Bronchial epithelial cell (primary cell): Measurements from ENCODE around the gene DBN1. TPM values are rescaled to one million over a fixed set of nuclear protein-coding genes. Genes with fewer than 3 reads are reported as not detected.

Experiments used
- DNase-seq: peaks from one replicate; pipeline ENCODE4 v3.0.0-alpha.2; 2010; ENCODE audit warnings: low read depth
- FAIRE-seq: peaks from 2 replicates; lab custom pipeline; 2011; peaks lifted over from hg19 to GRCh38; lab: Jason Lieb, UNC
- H3K27me3 ChIP-seq: 2 replicates; pipeline ENCODE4 v1.5.1; 2011; ENCODE audit warnings: low read length; ENCODE audit not compliant: control insufficient read depth, insufficient read depth
- H3K36me3 ChIP-seq: 2 replicates; pipeline ENCODE4 v1.5.1; 2011; ENCODE audit warnings: low read length; ENCODE audit not compliant: control insufficient read depth, insufficient read depth
- H3K4me3 ChIP-seq: 2 replicates; pipeline ENCODE4 v1.5.1; 2011; ENCODE audit warnings: mild to moderate bottlenecking, low read depth, low read length, control low read depth
- total RNA-seq: library from RNA; depleted of rRNA; stranded (reverse); fragments of >200 nt; gene quantifications from 2 replicates; pipeline ENCODE4 v1.2.1, GENCODE V29; 2014
- TF ChIP-seq, protein P1 (sequence below): IDR thresholded peaks from 2 replicates; pipeline ENCODE4 v1.5.1; 2011; ENCODE audit warnings: mild to moderate bottlenecking, moderate library complexity, low read length, control low read depth, inconsistent platforms; ENCODE audit not compliant: insufficient read depth, severe bottlenecking

Gene DBN1
- total RNA-seq, 1 donor from 2014 or later = 58.7 TPM

DNA sequence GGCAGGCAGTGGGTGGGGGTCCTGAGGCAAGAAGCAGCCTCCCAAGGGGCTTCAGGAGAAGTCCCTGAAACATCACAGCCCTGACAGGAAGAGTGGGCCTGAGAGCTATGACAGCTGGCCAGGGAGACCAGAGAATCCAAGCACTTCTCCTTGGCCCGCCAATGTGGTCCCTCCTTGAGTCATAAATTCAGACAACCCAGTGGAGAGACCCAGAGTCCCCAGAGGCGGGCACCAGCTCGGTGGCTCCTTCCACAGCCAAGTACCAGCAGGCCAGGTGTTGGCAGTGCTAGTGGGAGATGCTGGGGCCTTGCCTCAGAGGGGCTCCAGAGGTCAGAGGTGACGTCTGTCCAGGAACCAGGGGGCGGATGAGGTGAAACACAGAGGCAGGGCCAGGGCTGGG lies 37.7 kb upstream of the DBN1 start:
- no peaks in the 10 kb centered on the region for H3K27me3 ChIP-seq
- TF ChIP-seq, protein P1, sequence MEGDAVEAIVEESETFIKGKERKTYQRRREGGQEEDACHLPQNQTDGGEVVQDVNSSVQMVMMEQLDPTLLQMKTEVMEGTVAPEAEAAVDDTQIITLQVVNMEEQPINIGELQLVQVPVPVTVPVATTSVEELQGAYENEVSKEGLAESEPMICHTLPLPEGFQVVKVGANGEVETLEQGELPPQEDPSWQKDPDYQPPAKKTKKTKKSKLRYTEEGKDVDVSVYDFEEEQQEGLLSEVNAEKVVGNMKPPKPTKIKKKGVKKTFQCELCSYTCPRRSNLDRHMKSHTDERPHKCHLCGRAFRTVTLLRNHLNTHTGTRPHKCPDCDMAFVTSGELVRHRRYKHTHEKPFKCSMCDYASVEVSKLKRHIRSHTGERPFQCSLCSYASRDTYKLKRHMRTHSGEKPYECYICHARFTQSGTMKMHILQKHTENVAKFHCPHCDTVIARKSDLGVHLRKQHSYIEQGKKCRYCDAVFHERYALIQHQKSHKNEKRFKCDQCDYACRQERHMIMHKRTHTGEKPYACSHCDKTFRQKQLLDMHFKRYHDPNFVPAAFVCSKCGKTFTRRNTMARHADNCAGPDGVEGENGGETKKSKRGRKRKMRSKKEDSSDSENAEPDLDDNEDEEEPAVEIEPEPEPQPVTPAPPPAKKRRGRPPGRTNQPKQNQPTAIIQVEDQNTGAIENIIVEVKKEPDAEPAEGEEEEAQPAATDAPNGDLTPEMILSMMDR = no peak
- H3K36me3 ChIP-seq = peaks cover 46% of the 10 kb centered on the region
- DNase-seq = no peak
- H3K4me3 ChIP-seq = no peak overlapping the region
- no peak for FAIRE-seq

DNA sequence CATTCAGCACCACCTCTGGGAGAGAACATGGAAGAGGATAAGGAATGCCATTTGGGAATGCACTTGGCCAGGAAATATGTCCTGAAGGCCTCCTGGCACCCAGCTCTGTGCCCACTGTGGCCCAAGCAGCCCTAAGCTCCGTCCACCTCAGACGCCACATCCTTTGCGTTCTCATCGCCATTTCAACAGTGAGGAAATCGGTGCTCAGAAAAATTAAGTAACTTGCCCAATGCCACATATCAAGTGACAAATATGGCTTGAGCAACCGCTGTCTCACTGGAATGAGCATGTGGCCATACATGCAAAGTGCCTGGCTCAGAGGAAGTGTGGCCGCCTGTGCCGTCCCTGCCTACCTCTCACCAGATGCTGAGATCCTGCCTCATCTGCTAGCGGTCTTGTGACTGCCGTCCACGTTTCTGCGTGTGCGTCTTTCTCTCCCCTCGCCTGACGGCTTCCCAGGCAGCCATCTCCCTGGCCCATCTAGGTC lies 37.2 kb upstream of the DBN1 start:
- TF ChIP-seq, protein P1 = no peak
- H3K4me3 ChIP-seq = no peak overlapping the region
- no peaks in the 10 kb centered on the region for H3K27me3 ChIP-seq
- FAIRE-seq = no peak
- H3K36me3 ChIP-seq = peaks cover 44% of the 10 kb centered on the region
- DNase-seq = no peak

DNA sequence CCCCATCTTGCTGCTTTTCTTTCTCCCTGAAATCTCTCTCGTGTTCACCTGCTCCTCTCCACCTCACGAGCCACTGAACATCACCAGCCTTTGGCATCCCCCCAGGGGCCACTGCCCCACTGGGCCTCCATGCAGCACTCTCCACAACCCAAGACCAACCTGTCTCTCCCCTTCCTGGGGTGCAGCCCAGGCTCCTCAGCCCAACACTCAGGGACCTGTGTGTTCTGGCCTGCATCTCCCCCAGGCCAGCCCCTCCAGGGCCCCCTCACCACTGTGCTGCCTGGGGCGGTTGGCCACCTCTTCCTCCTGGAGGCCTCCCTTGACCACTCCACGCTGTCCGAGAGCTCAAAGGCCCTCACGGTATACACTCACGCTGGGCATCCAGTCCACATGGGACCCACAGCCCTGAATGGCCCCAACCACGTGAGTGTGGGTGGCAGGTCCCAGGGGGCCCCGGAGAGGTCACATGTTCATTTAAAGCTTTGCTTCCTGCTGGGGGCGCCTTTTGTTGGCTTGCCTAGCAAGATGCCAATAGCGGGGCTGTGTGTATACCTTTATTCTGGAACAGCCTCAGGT lies 36.6 kb upstream of the DBN1 start:
- no peak for DNase-seq
- Histone ChIP-seq H3K27me3 (no peaks in the 10 kb centered on the region), H3K4me3 (no peak overlapping the region), H3K36me3 (peaks cover 40% of the 10 kb centered on the region)
- TF ChIP-seq, protein P1 = no peak
- no peak for FAIRE-seq

DNA sequence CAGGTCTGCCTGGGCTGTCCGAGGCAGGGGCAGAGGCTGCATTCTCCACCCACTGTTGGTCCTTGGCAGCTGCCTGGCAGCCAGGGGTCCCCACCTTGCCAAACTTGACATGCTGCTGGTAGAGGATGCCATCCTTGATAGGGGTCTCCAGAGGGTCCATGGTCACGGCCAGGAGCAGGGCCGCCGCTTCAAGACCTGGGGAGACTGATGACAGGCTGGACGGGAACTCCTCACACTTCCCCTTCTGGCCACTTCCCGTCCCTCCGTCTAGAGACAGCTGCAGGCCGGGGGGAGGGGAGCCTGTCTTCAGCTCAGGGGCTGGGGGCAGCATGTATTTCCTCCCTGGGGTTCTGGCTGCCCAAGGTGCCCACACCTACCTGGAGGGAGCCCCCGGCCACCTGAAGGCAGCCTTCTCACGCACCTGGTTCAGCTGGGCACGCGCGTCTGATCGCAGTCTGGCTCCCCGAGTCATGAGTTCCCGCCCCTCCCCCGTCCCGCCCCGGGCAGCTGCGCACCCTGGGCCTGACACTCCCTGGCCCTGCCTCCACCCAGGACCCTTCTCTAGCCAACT lies 36.0 kb upstream of the DBN1 start, which contains the start of gene DOK3:
Gene DOK3 (minus strand): TSS at position 446 of the 571 bp plus-strand sequence. CDS start 286 bp downstream, at position 160.
- Histone ChIP-seq H3K27me3 (no peaks in the 10 kb centered on the region), H3K4me3 (no peak within 1 kb of the TSS), H3K36me3 (peaks cover 34% of the 10 kb centered on the region)
- TF ChIP-seq, protein P1 = no peak
- DNase-seq (no peak), FAIRE-seq (no peak)

DNA sequence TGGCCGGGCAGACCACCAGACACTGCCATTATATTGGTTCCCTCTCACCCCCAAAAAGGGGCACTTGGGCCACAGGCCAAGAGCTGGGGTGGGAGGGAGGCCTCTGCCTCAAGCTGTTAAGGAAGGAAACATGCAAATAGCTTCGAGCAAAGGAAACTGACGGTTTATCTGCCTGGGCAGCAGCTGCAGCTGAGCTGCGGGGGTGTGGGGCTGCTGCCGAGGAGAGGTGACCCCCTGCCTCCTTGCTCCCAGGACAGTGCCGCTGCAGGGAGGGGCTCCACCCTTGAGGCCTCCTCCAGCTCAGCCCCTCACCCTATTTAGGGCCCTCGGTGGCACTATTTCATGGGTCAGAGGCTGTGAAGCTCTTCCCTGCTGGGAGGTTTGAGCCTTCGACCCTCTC lies 35.4 kb upstream of the DBN1 start:
- peaks cover 28% of the 10 kb centered on the region for H3K36me3 ChIP-seq
- TF ChIP-seq, protein P1 = no peak
- no peaks in the 10 kb centered on the region for H3K27me3 ChIP-seq
- FAIRE-seq = no peak
- no peak for DNase-seq
- H3K4me3 ChIP-seq = no peak overlapping the region
